NCI-H1105 (cell line): ENCODE data around the gene GNAT2.

Experiments
- DNase-seq: peaks from one replicate; lab custom pipeline; 2025; lab: John Stamatoyannopoulos, UW

The GNAT2 gene

DNA sequence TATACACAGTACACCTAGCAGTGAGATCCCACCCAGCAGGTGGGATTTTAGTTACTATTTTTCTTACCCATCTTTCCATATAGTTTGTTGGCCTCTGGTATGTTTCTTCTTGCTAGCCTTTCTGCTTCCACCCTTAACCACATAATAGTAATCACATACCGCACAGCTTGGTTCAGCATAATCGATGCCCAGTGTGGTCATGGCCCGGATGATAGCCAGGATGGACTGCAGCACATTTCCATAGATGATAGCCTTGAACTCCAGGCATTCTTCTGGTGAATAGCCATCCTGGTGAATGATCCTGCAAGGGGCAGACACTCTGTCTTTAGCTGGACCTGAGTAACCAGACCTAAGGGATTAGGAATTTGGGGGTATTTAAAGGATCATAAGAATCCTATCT lies 9.5 kb downstream of the GNAT2 start:
- no peak for DNase-seq

DNA sequence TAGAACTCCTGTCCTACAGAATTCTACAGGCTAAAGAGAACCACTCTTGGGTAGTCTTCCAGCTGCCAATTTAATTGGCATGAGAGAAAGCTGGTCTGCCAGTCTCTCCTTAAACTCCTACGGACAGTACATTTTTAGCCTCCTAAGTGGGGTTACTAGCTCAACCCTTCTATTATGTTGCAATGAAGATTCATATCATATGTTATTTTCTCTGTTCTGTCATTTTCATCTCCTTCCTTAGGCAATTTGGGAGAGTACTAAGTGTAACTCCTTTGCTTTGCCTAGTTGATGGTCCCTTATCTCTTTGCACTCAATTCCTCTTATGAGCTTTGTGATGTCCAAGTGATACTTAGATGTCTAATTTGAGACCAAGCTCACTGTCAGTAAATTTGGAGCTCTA lies 14.0 kb downstream of the GNAT2 start:
- no peak for DNase-seq

DNA sequence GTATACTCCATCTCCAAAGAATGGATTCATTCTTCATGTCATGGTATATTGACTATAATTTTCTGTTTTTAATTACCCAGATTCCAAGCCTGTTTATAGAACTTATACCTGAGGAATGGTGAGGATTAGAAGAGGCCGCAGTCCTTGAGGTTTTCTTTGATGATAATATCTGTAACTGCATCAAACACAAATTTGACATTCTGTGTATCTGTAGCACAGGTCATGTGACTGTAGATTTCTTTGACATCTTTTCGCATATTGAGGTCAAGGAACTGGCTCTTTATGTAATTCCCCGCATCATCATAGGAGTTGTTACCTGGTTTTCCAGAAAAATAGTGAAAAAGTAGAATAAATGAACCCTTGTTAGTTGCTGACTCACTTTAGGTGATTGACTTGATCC lies 16.2 kb downstream of the GNAT2 start:
- DNase-seq: no peak

DNA sequence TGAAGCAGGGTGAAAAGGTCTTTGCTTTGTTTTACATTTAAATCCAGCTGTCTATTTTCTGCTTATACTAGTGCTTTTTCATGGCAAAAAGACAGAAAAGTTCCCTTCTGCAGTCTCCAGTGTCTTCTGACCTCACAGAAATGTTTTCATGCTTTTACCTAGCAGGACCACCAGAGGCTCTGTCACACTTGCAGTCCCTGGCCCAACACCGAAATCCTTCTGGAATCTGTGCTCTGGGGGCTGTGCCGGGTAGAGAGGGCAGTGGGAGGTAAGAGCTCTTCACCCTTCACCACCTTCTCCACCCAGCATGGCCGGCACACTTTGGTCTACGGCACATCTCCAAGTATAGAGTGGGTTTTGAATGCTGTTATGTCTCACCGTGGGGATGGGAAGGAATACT lies 20.8 kb downstream of the GNAT2 start:
- no peak for DNase-seq

DNA sequence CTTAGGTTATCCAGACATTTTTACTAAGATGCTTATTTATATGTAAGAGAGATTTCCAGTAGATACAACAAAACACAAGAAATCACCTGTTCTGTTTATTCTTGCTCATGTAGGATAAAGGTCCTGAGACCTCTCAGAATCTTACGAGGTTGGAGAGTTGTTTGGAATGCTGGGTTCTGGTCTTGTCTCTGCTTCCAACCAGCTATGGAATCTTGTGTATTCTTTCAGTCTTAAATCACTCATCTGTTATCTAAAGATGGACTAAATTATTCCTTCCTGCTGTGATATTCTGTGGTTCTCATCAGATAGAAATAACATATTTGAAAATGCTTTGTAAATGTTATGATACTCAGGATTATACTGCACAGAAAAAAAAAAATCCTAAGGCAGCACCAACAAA lies 21.3 kb downstream of the GNAT2 start:
- DNase-seq: no peak

DNA sequence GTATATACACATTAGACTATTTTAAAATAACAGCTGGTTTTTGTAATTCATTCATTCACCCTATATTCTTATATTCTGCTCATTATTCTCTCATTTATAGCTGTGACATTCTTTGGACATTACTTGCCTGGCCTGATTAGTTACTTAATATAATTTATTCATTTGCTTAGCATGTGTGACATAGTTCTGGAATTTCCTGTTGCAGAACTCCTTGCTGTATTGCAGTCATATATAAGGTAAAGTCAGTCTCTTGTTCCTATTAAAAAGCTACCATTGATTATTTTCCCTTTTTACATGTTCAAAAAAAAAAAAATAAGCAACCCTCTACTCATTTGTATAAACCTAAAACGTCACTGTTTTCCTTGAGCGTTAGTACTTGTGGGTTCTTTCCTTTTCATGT lies 23.9 kb downstream of the GNAT2 start:
- no peak for DNase-seq

DNA sequence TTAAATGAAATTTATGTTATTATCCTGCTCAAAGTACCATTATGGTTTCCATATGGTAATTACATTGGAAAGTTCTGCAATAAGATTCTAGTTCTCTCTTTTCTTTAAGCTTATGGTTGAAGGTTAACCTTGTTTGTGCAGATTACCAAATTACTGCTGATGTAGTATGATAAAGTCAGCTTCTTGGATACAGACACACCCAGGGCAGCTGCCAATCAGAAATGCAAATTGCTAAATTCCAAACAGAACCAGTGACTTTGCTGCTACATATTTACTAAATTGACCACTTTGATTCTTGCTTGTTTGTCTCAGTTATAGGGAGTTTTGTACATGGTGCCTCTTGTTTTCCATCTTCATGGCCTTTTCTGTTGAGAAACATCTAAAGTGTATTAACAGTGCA lies 26.5 kb downstream of the GNAT2 start:
- no peak for DNase-seq

DNA sequence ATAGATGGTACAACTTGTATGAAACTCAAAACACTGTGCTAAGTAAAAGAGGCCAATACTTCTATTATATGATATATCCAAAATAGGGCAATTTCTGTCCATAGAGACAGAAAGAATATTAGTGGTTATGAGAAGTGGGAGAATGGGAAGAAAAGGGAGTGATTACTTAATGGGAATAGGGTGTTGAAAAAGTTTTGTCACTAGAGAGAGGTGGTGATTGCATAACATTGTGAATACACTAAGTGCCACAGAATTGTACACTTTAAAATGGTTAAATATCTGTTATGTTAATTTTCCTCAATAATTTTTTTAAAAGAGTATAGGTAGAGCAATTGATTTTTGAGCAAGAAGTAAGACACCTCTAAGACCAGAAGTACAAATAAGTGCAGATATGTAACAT lies 29.7 kb downstream of the GNAT2 start:
- DNase-seq: no peak

DNA sequence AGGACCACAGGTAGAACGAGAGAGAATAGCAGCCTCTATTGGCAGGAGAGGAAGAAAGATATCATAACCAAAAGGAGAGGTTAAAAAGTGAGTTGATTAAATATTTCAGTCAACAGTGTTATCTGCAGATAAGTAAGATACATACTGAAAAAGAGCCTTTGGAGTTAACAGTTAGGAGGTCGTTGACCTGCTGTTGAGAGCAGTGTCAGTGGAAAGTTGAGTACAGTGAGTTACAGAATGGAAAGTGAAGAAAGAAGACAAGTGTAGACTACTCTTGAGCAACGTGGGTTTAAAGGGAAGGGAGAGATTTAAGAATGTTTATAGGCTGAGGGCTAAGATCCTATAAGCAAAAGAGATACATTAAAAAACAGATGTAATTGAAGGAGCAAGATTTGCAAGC lies 30.2 kb downstream of the GNAT2 start:
- no peak for DNase-seq

DNA sequence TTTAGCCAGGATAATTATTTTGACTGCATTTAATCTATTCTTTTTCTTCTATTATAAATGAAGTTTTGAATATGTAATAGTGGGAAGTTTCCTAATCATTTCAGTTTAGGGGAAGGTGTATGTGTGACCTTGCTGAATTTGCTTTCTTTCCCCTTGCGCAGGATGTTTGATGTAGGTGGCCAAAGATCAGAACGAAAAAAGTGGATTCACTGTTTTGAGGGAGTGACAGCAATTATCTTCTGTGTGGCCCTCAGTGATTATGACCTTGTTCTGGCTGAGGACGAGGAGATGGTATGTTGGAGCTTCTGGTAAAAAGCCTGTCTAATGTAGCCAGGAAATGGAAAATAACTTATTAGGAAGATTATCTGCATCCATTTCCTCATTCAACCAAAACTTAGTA lies 33.4 kb downstream of the GNAT2 start:
- DNase-seq: no peak

DNA sequence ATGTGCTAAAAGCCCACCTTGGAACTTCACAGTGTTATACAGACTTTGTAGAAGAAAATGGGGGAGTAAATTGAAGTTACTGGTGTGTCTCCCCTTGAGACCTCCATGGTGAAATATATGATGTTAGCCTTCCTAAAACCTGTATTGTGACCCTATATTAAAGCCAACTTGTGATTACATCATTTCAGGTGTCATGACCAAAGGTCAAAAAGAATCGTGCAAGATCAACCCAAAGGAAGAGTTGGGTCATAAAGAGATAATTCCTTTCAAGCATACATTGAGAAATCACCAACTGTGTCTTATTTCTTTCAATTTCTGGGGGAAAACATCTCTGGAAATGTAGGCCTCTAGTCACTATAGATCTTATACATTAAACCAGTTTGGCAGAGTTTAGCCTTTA lies 34.6 kb downstream of the GNAT2 start:
- no peak for DNase-seq

DNA sequence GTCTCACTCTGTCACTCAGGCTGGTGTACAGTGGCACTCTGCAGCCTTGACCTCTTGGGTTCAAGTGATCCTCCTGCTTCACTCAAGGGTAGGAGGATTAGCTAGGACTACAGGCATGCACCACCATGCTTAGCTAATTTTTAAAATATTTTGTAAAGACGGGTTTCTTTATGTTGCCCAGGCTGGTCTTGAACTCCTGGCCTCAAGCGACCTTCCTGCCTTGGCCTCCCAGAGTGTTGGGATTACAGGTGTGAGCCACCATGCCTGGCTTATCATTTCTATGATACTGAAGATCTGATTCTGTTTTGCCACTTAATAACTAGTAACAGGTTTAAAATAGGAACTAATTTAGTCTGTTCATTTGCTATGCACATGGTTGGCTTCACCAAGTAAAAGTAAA lies 37.4 kb downstream of the GNAT2 start:
- DNase-seq: no peak

DNA sequence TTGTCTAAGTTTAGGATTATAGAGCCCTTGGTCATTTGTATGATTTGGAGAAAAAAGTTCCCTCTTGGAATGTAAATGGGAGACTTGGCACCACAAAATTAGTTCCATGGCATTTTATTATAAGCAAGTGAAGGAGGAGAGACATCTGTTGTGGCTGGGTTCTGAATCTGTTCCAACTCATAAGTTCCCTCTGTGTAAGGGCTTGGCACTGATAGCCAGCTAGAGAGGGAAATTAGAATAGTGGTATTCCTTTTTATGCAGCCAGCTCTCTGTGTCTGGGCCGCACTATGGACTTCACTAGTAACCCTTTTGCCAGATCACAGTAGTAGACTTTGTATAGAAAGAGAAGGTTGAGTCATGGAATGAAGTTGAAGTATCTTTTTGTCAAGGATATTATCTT lies 39.9 kb downstream of the GNAT2 start:
- no peak for DNase-seq

DNA sequence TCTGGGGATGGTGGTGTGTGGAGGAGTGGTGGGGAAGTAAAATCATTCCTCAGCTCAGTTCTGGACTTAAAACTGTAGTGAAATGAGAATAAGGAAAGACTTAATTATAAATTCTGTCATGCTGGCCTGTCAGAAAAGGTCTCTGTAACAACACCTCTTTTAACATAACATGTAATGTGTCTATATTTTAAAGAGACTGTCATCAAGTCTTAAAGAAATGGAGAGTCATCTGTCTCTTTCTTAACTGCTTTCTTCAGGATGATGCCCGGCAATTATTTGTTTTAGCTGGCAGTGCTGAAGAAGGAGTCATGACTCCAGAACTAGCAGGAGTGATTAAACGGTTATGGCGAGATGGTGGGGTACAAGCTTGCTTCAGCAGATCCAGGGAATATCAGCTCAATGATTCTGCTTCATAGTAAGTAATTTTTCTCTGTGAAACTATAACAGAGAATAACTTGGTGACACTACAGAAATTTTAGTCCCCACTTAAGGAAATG lies 40.4 kb downstream of the GNAT2 start:
- DNase-seq: no peak

DNA sequence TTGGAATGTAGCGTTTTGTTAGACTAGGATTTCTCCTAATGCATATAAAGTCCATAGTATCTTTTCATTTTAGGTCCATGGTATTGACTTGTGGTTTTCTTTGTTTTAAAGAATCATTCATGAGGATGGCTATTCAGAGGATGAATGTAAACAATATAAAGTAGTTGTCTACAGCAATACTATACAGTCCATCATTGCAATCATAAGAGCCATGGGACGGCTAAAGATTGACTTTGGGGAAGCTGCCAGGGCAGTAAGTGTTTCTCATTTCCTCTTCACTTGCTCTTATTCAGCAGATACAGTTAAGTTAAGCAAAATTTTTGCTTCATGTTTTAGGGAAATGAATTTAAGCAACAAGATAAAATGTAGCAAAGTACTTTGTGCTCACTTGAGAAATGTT lies 45.6 kb downstream of the GNAT2 start:
- no peak for DNase-seq

DNA sequence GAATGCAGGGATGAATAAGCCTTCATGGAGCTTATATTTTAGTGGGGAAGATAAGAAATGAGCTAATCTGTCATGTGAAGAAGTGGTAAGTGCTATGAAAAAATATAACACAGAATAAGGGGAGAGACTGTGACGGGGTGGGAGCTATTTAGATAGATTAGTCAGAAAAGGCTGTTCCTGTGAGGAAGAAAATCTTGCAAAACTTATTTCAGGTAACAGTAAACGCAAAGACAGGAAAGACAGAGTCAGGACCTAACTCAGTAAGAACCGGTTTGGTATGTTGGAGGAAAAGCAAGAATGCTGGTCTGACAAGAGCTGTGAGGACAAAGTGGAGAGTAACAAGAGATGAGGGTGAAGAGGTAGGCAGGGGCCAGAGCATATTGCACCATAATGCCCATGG lies 49.0 kb downstream of the GNAT2 start:
- no peak for DNase-seq

DNA sequence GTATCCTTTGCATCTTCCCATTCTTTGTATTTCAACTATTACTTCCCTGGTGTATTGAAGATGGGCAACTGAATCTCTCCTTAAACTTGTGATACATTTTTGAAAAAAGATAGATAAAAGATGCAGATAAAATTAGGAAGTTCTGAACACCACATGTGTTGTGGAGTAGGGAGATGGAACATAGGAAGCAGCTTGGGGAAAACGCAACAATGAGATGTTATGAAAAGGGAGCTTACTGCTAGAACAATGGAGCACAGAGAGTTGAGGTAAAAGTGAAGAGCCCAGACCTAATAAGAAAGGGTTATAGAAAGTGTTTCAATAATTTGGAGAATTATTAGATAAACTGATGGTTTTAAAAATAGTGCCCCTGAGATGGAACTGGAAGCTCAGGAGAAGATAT lies 50.1 kb downstream of the GNAT2 start:
- no peak for DNase-seq

DNA sequence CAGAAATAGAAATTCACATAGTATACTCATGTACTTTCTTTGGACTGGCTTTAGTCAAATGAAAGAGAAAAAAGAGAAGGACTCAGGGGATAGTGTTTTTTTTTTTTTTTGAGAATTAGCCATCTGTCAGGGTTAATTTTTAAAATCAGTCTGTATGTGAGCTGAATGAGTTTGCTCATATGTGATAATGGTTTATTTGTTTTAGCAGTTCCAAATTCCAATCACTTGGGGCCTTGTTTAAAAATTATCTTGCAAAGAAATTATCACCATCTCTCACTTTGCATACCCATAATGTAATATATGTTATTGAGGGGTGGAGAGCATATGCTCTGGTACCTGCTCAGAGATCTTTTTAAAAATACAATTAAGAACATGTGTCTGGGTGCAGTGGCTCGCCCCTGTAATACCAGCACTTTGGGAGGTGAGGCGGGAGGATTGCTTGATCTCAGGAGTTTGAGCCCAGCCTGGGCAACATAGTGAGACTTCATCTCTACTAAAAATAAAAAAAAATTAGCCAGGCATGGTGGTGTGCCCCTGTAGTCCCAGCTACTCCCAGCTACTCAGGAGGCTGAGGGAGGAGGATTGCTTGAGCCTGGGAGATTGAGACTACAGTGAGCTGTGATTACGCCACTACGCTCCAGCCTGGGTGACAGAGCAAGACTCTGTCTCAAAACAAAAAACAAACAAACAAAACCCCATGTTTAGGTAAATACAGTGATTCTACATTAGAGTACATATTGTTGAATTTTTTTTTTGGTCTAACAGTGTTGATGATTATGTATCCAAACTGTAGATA lies 51.3 kb downstream of the GNAT2 start:
- no peak for DNase-seq

DNA sequence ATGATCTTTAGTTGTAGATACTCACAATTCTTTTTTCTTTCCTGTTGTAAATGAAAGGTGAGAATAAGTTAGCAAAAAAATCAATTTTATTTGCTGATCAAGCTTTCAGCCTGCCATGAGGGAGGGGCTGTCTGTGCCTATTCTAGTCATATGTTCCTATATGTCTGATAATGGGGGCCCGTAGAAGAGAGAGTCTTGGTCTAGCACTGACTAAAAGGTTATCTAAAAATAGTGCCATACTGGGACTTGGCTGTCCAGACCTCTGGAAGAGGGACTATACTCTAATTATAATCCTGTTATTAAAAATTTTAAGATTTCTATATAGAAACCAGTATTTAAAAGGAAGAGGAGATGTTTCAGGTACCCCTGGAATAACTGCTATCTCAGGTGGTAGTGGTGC lies 52.4 kb downstream of the GNAT2 start:
- DNase-seq: no peak

DNA sequence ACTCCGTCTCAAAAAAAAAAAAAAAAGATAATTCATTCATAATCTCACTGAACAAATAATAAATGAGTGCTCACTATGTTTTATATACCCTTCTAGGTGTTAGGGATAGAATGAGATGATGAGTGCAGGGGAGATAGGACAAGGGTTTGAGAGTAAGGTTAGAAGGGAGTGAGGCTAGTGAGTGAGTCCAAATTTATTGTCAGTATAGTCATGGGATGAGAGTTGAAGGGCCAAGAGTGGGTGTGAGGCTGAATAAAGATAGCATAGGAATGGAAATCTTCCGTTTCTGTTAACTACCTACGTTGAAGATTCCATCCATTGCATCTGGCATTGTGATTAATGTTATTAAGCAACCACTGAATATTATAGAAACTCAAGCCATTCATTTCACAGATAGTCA lies 54.2 kb downstream of the GNAT2 start:
- no peak for DNase-seq

DNA sequence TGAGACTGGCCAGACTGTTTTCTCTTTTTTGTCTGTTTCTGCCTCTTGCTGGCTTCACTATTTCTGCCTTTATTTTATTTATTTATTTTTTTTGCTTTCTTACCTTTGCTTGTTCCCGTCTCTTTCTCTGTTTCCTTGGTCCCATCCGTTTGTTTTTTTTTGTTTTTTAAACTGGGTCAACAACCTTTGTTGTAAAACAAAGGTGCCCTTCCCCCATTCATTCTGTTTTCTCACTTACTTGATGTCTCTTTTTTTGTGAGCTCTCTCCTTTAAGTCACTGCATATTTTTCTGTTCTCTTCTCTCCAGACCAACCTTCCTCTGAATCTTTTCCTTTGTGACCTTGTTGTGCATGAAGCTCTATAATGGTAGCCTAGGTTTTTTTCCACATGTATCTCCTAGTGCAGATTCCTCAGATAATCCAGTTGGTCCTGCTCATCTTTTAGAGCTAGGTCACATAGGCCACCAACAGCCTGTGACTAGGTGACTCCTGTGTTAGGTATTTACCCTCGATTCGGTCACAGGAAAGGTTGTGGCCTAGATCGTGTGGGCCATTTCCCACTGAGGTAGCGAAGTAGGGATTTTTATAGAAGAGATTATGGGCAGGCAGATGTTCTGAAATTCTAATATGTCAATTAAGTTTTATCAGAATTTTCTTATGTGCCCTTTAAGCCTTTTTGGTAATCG lies 55.1 kb downstream of the GNAT2 start:
- DNase-seq: no peak

DNA sequence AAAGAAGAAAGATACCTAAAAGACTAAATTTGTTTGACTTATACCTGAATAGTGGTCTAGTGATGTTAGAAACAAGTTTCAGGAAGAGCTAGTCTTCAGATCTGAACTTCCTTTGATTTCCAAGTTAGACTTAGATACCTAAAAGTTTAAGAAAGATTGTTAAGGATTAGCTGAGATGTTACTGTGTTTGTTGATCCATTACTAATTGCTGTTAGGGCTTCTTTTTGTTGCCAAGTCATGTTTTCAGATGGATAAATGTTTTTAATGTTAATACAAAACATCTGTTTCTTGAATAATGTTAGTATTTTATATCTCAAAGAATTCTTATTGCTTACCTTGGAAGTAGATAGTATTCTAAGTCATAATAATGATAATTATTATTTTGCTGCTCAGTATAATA lies 59.4 kb downstream of the GNAT2 start:
- no peak for DNase-seq

DNA sequence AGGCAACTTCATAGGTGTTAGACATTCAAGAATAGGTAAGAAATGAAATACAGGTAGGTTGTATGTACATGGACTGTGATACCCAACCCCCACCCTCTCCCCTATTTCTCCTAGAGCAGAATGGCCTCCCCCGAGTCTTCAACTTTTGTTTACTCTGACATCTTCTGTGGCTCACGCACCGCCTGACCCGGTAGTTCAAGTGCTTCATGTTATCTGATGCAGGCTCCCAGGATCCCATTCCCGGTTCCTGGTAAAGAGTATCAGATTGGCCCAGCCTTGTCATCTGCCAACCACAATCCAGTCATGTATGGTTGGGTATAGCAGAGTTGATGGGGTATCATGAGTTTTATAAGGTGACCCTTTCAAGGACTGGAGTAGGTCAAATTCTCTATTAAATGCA lies 61.9 kb downstream of the GNAT2 start:
- DNase-seq: no peak

DNA sequence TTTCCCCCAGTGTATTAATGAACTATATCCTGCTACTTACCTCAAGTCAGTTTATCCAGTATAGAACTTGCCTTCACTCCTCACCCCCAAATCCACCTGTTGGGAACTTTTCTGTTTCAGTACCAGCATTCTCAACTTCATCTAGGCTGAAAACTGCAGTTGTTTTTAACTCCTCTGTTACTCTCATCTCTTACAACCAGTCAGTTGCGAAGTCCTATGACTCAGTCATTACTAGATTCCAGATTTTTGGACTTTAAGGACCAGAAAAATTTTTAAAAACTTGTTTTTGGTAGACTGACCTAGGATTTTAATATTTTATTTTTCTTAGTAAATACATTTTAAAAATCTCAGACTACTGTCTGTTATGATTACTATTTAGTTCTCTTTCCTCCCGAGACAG lies 62.9 kb downstream of the GNAT2 start:
- DNase-seq: no peak
